ENCODE measurements around the gene ASGR1.
A peak's percentile ranks its signal among the peaks of the same experiment; 100 is the strongest.

ASGR1 gene

DNA sequence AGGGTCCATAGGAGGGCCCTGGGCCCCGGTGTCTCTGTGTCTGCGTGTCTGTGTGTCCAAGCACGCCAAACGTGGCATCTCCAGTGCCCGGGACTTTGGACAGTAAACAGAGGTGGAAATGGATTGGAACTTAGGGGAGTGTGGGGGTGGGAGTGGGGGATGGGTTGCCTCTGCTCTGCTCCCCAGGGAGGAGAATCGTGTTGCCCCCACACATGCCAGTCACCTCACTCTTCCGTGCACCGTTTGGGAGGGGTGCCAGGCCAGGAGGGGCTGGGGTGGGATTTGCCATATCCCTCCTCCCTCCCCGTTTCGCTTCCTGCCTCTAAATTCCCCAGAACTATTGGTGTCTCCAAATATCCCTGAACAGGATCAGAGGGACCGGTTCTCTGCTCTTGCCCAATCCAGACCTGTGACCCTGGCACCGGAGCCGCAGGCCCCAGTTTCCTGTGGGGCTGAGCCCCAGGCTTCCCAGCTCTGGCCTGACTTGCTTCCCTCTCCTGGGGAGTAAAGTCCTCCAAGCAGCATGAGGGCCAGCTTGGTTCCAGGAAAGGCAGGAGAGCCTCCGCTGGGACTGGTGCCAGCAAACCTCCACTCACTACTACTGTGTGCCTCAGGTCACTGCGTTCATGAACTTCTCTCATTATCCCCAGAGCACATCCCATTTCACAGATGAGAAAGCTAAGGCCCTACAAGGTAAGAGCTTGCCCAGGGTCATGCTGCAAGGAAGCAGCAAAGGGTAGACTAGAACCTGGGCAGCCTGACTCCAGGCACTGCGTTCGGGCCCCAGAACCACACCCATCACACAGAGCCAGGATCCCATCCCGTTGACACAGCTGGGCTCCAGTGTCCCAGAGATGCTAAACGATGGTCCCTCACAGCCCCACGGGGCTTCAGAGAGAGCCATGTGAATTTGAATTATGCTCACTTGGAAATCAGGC is at the start of gene ASGR1:
TSS of gene ASGR1 (minus strand) at position 54 of the 938 bp plus-strand sequence. CDS start 807 bp downstream, outside the sequence.
- DNase-seq (ENCODE audit: low read depth in 2 of 2), result no peak

DNA sequence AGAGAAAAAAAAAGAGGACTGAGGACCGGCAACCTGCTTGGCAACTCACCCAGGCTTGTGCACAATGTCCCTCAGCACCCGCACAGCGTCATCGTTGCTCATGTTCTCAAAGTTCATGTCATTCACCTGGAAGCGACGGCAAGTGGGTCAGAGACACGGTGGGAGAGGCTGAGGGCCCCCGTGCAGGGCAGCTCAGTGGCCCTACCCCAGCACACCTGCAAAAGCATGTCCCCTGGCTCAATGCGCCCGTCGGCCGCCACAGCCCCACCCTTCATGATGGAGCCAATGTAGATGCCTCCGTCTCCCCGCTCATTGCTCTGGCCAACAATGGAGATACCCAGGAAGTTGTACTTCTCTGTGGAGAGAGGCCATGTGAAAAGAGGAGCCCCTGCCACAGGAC is 49.8 kb upstream of the ASGR1 start:
- no peak for DNase-seq (ENCODE audit: low read depth in 2 of 2)

DNA sequence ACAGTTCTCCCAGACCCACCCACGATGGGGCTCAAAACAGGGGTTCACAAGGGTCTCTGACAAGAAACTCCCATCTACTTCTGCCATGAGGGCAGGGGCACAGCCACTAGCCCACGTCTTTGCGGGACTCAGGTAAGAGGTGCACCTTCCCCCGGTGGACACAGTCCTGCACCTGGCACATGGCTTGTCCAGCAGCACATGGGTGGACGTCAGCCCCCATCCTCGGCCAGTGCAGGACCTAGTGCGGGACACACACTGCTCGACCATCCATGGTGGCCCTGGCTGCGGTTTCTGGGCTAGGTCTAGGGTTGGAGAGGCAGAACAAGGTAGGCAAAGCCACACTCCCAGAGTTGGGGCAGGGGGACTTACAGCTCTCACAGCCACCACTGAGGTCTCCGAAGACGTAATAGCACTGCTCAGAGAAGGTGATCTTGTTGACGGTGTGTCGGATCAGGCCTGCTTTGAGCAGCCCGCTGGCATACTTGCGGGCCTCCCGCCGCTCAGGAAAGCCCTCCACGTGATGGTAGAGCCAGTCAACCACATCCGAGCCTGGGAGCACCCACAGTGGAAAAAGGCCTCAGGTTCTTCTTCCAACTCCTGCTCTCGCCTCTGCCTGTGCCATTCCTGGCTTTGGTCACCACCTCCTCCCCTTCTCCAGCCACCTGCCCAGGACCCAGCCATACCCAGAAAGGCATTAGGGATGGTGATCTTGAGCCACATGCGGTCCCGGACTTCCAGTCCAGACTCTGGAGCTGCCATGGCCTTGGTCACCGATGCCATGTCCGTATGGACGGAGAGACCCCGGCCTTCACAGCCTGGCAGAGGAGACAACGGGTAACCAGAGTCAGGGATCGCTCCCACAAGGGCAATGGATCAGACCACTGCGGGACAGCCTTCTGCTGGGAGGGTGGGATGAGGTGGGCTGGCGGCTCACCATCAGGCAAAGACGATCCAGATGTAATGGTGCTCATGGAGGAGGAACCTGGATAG is 47.8 kb upstream of the ASGR1 start:
- DNase-seq (ENCODE audit: low read depth in 2 of 2), result no peak

GRCh38 chr17:7225711-7226331 is 46.7 kb upstream of the ASGR1 start:
- DNase-seq (ENCODE audit: low read depth in 2 of 2), result no peak

DNA sequence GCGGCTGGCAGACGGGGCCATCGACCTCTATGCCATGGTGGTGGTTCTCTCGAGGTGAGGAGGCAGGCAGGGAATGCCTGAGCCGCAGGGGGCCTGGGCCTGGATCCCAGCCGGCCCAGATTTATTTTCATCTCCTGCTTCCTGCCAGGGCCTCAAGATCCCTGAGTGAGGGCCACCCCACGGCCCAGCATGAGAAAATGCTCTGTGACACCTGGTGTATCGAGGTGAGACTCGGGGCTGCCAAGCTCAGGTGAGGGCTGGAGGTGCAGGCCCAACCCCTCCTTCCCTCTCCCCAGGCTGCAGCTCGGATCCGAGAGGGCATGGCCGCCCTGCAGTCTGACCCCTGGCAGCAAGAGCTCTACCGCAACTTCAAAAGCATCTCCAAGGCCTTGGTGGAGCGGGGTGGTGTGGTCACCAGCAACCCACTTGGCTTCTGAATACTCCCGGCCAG is 45.5 kb upstream of the ASGR1 start:
- DNase-seq (ENCODE audit: low read depth in 2 of 2), result no peak

DNA sequence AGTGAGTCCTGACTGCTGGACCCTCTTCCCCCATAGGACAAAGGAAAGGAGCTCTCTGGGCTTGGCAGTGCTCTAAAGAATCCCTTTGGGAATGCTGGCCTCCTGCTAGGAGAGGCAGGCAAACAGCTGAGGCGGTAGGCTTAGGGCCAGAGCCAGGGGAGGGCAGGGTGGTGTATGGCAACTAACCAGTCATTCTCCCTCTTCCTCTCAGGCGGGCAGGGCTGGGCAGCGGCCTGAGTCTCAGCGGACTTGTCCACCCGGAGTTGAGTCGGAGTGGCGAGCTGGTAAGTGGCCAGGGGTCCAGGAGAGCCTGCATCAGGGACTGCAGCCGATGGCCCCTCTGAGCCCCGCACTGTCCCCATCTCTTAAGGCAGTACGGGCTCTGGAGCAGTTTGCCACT is 44.9 kb upstream of the ASGR1 start:
- DNase-seq (ENCODE audit: low read depth in 2 of 2), result no peak

- DNase-seq (ENCODE audit: low read depth in 2 of 2), result no peak
These were observed 44.2 kb upstream of the ASGR1 start for GRCh38 chr17:7223375-7223774.

- DNase-seq (ENCODE audit: low read depth in 2 of 2), result no peak
These were observed 43.8 kb upstream of the ASGR1 start for GRCh38 chr17:7222972-7223292.

DNA sequence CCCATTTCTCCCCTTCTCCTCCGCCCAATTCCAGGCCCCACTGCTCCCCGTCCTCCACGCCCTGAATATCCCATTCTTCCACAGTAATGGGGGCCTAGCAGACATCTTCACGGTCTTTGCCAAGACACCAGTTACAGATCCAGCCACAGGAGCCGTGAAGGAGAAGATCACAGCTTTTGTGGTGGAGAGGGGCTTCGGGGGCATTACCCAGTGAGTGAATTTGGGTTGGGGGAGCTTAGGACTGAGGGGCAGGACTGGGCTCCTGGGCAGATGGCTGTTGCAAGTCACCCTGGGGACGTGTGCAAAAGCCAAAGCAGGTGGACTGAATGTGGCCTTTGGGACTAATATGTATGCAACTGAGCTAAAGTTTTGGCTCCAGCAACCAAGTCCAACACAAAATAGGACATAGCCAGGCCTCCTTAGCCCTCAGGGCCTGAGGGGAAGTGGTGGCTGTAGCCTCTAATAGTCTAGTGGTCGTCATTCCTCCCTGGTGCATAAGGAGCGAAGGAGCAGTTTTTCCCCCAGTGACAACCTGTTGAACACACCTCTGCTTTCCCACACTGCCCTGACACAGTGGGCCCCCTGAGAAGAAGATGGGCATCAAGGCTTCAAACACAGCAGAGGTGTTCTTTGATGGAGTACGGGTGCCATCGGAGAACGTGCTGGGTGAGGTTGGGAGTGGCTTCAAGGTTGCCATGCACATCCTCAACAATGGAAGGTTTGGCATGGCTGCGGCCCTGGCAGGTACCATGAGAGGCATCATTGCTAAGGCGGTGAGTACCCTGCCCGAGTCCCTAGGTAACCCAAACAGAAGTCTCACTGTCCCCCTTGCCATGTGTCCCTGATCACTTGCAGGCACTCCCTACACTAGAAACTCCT is 43.2 kb upstream of the ASGR1 start:
- DNase-seq (ENCODE audit: low read depth in 2 of 2), result no peak

DNA sequence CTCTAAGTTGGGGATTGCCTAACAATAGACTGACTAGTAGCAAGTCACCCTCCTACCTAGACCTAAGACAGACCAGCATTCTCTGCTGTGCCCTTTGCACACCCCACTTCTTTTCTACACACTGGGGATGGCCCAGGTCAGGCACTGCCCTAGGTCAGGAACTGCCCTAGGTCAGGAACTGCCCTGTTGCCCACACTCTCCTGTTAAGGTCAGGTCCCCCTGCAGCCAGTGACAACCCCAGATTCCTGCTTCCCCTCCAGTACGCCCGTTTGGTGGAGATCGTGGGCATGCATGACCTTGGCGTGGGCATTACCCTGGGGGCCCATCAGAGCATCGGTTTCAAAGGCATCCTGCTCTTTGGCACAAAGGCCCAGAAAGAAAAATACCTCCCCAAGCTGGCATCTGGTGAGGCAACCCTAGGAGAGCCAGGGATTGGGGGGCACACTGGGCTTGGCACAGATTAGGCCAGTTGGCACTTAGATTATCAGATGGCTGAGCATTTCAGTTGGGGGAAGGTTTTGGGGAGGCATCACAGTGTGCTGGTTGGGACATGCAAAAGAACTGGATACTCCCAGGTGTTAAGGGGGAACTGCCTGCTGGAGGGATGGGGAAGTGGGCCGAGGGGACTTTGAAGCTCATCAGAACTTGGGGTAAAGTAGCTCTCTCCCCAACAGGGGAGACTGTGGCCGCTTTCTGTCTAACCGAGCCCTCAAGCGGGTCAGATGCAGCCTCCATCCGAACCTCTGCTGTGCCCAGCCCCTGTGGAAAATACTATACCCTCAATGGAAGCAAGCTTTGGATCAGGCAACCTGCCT is 42.3 kb upstream of the ASGR1 start:
- no peak for DNase-seq (ENCODE audit: low read depth in 2 of 2)

GRCh38 chr17:7220593-7221277 is 41.6 kb upstream of the ASGR1 start:
- peak in 1 of 2 donors; percentile 29 for DNase-seq (ENCODE audit: low read depth in 2 of 2)

- DNase-seq (ENCODE audit: low read depth in 2 of 2), result peak; percentile 55 to 63
These were observed 40.8 kb upstream of the ASGR1 start, which contains the start of the genes ACADVL and DLG4 for GRCh38 chr17:7219812-7220592. Gene ACADVL, plus strand, starts transcription at chr17:7219938. Its CDS starts 47 bp downstream, at chr17:7219985. Gene DLG4, minus strand, starts transcription at chr17:7219836.

GRCh38 chr17:7219229-7219811 is 40.1 kb upstream of the ASGR1 start:
- DNase-seq (ENCODE audit: low read depth in 2 of 2), result no peak

GRCh38 chr17:7218758-7219157 is 39.6 kb upstream of the ASGR1 start:
- DNase-seq (ENCODE audit: low read depth in 2 of 2), result no peak

DNA sequence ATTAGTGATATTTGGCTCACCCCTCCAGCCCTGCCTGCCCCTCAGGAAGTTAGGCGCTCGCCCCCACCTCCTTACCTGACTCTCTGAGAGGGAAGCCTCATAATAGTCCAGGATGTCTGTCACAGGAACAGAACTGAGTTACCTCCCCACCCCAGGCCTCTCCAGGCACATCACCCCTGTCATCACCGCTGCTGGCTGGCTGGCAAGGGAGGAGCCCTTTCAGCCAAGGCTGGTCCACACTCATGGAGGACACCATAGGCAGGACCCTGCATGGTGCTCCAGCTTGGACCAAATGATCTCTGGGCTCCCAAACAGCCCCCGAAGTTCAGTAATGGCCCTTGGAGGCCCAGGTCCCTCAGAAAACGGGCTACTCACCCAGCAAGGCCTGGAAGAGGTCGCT is 39.0 kb upstream of the ASGR1 start:
- DNase-seq (ENCODE audit: low read depth in 2 of 2), result no peak

DNA sequence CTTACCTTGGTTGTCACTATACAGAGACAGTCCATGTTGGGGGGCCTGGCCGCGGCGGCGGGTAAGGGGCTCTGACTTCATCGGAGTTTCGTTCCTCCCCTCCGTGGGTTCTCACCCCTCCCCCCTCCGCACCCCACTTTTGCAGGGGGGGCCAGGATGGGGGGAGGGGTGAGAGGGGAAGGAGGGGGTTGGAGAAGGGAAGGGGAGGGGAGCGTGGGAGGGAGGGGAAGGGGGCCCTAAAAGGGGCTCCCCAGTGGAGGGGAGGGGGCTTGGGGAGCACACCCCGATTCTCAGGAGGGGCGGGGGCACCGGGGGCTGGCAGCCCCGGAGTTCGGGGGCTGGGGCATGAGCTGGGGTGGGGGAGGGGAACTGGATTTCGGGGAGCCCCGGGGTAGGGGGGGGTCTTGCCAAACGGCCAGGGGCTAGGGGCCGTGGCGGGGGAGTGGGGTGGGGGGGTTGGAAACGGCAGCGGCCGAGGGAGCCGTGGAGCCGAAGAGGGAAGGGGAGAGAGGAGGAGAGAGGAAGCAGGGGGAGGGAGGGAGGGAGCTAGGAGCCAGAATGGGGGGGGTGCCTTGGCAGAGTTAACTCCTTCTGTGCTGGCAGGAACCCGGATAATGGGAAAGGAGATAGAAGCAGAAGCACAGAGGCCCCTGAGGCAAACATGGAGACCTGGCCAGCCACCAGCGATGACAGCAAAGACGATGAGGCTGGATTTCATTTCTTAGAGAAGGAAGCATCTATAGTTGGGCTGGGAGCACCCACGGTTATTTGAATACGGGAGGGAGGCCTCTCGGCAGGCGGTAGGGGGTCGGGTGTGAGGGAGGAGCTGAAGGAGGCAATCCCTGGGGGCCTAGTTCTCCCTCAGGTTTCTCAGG is 38.2 kb upstream of the ASGR1 start:
- DNase-seq (ENCODE audit: low read depth in 2 of 2), result no peak

All from stimulated activated CD8-positive, alpha-beta memory T cell treated with anti-CD3 and anti-CD28 coated beads, Interleukin-7, amount 100 ng/mL, for 1 hour (primary cell).